GM21381 (cell line): ENCODE measurements around the gene MYLIP.
A peak's percentile ranks its signal among the peaks of the same experiment; 100 is the strongest.

ENCODE experiments used
- ATAC-seq: cut with Tn5 transposase; IDR thresholded peaks from one replicate; pipeline ENCODE4 v1.9.1; 2021; ENCODE audit warnings: mild to moderate bottlenecking, moderate library complexity; ENCODE audit not compliant: unreplicated experiment

MYLIP gene

DNA sequence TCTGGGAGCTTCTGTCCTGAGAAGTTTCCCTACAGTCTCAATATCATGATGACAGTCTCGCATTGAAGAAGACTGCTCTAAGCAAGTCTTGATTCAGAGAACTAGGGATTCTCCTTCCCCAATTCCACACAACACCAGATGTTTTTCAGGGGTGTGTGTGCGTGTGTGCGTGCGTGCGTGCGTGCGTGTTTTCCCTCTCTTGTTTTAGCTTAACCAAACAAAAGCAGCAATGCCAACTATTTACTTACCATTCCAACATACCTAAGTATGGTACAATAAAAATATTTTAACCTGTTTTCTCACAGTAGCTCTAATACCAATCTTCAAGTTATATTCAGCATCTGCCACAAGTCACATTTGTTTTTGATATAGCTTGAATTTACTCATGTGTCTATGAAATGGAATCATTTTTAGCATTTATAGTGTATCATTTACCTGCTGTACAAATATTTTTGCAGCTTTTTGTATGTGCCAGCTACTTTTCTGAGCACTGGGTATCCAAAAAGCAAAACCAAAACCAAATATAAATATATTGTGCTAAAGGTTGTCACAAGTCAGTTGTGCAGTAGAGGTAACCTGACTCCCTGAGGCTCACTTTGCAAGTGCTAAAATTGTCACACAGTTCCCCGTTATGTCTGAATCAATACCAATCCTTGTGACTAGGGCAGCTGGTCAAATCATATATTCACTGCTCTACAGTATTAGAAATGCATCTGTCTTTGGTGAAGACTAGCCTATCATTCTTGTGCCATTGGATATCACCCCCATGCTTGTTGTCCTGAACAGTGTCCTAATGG is 21.7 kb upstream of the MYLIP start:
- ATAC-seq: no peak

DNA sequence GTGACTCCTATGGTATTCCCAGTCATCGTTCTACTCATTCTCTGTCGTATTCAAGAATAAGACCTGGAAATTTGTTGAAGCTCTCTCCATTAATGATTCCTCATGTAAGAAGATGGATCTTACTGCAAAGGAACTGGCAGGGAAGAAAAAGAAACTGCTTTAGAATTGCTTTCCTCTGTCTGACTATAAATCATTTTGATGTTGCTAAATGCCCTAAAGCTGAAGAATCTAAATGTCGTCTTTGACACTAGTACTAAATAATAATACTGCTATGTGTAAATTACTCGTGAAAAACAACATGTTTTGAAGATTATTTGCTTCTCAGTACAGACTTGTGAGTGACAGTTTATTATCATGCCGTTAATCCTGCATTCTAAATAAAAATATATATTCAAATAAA is 20.5 kb upstream of the MYLIP start:
- no peak for ATAC-seq

DNA sequence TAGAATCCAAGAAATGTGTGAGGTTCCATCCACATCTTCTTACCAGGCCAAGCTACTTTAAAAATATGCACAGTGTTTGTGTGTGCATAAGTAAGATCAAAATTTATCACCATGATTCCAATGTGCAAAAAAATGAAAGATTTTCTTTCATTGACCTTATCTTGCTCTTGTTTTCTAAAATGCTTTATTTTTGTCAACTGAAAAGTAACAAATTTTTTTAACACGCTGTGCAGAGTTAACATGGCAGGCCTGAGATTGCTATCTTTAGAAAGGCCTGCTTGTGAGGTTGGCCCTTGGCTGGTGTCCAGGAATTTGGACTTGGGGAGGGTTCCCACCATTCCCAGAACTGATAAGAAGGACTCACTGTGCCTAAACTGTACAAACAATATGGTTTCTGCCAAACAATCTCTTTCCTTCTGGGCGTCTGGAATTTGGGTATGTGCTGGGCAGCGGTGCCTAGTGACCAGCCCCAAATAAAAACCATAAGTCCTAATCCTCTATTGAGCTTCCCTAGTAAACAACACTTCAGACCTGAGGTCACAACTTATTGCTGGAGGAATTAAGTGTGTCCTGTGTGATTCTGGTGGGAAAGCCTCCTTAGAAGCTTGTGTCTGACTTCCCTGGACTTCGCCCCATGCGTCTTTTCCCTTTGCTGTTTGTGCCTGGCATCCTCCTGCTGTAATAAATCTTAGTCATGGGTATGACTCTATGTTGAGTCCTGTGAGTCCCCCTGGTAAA is 19.8 kb upstream of the MYLIP start:
- ATAC-seq: no peak

DNA sequence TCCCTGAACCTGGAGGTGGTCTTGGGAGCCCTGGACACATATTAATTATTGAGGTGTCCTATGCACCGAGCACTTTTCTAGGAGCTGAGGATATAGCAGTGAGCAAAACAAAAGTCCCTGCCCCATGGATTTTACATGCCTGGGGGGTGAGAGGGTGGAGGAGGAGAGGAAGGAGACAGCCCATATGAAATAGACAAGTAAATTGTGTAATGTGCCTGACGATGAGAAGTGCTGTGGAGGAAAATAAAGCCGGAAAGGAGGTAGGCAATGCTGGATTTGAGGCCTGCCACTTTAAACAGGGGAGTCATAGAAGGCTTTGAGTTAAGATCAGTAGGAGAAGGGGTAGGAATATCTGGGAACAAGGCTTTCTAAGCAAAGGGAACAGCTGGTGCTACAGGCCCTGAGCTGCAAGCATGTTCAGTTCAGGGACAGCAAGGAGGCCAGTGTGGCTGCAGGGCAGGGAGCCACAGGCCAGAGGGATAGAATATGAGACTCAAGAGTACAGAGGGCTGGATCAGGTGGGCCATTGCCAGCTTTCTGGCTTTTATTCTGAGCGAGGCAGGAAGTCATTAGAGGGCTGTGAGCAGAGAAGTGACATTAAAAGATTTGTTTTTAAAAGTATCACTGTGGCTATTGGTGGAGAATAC is 19.1 kb upstream of the MYLIP start:
- ATAC-seq: no peak

DNA sequence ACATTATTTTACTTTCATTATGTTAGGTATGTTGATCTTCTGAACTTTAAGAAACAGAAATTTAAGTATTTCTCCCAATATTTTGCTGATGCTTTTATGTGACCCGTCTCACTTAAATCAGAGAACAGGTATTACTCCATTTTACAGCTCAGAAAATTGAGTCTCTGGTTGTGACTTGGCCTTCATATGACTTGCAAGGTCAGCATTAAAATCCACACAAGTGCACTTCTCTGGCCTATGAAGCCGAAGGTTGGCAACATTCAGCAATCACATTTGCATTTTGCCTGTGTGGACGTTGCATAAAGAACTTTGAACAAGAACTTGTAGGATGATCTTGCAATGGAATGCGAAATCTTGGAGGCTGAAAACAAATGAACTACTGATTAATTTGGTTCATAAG is 10.1 kb upstream of the MYLIP start:
- ATAC-seq: no peak

DNA sequence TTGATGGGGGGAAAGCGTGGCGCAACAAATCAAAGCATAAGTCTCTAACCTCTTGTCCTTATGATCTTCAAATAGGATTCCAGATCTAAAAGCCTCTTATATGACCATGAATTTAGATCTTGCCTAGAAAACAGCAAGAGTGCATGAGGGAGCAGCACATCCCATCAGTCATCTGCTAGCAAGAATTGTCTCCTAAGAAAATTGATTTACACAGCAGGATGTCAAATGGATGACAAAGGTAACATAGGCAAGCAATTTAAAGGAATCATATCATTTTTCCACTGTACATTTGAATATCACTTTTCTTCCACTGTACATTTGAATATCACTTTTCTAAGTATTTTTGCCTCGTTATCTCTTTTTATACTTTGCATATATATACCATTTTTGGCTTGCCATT is 7.5 kb upstream of the MYLIP start:
- no peak for ATAC-seq

DNA sequence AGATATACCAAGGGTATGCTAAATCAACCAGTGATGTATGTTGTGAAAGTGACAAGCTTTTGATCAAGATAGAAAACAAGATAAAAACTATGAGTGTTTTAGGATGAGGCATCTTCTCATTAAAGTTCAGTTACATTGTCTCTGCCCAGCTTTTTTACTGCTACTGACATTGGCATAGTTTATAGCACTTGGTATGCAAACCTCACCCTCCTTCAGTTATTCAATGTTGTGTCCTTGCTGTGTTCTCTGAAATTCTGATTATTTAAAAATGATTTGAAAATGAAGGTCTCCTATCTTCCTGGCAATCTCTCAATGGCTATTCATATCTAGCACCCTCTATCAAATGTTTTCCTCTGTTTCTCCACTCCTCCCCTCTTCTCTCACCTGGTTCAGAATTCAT is 6.7 kb upstream of the MYLIP start:
- ATAC-seq: no peak

DNA sequence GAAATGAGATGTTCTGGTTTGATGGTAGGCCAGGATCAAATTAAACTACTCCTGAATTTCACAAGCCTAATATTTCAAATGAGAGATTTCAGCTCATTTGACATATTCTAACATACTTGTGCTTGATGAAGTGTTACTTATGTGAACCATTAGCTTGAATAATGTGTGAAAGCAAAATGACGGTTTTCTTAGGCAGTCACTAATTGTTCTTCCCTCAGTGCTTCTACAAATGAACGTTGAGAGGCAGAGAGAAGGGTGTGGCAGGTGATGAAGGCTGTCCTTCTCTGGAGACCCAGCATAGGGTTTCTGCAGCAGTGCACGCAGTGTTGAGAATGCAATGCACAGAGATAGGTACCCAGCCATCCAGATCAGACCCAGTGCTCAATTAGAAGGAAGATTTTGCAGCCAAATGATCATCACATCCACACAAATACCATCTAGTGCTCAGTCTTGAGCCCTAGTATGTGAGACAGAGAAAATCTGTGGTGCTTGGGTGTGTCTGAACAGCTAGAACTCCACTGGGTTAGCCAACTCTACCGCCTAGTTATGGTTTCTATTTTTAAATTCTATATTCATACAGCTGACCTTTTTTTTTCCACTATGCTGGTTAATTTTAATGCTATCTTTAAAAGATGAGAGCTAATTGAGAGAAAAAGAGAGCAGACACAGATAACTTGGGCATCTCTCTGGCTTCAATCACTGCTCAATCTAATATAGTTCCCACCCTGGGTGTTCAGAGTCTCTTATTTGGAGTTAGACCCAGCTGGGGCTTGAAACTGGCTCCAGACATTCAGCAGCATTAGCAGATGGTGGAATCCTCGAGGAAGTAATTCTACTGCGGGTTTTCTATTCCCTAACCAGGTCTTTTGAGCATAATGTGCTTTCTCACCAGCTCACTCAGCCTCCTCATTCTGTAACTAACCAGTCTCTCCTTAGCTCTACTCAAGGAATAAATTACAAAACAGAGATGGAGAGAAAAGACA is 4.4 kb upstream of the MYLIP start:
- ATAC-seq: no peak

DNA sequence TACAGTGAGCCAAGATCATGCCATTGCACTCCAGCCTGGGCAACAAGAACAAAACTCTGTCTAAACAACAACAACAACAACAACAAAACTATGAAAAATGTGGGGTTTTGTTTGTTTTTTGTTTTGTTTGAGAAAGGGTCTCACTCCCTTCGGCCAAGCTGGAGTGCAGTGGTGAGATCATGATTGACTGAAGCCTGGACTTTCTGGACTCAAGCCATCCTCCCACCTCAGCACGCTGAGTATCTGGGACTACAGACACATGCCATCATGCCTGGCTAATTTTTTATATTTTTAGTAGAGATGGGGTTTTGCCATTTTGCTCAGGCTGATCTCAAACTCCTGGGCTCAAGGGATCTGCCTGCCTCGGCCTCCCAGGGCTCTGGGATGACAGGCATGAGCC is 2.8 kb upstream of the MYLIP start:
- no peak for ATAC-seq

DNA sequence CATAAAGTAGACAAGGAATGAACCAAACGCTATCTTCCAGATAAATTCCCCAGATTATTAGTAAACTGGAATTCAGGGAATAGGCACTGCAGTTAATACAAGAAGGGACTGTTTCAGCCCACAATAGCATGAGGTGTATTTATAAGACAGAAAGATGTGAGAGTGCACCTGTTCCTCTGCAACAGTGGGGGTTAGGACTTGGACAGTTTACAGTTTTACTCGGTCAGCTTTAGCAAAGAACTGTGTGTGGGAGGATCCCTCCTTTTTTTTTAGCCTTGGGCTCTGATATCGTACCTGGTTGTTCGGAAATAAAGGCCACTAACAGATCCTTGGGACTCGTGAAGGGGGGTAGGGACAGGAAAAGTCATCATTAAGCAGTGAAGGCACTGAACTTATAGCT is 2.0 kb upstream of the MYLIP start:
- no peak for ATAC-seq

DNA sequence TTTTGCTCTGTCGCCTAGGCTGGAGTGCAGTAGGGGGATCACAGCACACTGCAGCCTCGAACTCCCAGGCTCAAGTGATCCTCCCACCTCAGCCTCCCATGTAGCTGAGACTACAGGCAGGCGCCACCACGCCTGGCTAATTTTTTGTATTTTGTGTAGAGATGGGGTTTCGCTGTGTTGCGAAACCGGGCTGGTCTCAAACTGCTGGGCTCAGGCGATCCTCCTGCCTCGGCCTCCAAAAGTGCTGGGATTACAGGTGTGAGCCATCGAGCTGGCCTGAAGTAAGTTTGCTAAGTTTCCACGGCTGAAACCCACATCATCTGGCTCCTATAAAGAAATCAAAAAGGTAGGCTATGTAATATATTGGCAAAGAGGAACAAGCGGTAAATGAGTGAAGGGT is 1.4 kb upstream of the MYLIP start:
- ATAC-seq: no peak

DNA sequence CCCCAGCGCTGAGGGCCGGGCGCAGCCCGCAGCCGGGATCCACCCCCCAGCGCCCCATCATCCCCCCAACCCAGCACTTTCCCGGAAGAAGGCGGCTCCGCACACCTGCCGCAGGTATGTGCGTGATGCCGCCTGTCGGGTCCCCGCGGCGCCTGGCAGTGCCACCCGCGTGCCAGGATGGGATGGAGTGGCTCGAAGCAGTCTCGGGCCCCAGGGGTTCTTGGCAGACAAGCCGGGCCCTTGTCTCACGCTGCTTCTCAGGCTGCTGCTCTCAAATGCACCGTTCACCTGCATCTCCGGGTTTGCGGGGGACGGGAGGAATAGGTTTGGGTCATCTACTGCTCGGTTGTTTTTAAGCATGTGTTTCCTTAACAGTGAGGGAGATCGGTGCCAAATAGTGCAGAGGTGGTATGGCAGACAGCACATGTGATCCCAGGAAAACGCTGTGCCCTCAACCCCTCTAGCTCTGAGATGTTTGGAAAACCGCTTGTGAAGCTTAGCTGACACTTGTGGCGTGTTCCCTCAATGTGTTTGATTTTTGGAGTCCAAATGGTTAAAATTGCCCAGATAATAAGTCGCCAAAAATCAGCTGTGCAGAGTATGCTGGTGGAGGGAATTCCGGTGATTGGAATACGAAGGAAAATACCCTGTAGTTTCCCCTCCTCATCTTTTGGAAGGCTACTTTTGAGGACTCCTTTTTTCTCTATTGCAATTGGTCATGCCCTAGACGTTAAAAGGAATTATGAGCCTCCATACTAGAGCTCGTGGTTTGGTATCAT is 926 bp downstream of the MYLIP start:
- ATAC-seq: peak; percentile 6

DNA sequence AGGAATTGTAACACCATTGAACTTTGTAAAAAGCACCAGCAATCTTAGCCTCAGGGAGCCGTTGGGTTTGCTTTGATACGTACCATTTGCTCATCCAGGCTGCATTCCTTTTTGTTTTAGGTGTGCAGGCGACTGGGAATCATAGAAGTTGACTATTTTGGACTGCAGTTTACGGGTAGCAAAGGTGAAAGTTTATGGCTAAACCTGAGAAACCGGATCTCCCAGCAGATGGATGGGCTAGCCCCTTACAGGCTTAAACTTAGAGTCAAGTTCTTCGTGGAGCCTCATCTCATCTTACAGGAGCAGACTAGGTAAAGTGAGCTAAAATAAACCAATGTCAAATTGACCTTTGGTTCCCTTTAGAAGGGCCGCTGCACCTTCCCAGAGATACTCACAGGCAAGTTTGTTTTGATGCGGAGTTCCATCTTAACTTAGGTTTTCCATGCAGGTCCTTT is 1.6 kb downstream of the MYLIP start:
- ATAC-seq: no peak

DNA sequence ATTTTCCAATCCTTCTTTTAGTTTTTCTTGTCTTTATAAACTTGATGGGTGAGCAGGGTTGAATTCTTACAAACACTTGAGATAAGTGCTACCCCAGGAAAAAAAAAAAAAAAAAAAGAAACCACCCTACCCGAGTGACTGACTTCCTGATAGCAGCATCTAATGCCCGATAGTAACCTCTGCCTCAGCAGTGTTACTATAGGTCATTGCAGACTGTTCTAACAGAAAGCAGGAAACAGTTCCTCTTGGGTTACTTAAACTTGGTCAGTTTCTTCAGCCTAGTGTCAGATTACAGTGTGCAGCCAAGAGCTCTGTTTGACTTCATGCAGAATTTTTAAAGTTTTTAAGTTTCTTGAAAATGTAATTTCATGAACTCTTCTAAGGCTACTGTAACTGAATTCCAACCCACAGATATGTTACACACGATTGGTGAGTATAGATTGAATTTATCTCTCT is 2.1 kb downstream of the MYLIP start:
- peak; percentile 54 for ATAC-seq

DNA sequence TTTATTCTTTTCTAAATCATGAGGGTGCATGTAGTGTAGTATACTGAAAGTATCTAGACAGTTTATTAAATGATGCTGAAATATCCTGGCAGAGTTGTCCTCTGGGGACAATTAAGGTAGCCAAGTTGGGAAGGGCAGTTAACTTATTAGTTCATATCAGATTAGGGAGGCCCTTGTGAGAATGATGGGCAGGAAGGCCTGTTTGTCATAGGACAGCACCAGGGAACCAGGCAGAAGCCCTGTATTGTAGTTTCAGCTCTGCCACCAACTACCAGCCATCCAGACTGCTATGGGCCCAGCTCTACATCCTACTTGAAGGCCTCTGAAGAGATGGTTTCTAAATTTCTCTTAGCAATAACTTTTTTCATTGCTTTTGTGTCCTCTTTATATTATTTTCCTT is 4.0 kb downstream of the MYLIP start:
- ATAC-seq: no peak

DNA sequence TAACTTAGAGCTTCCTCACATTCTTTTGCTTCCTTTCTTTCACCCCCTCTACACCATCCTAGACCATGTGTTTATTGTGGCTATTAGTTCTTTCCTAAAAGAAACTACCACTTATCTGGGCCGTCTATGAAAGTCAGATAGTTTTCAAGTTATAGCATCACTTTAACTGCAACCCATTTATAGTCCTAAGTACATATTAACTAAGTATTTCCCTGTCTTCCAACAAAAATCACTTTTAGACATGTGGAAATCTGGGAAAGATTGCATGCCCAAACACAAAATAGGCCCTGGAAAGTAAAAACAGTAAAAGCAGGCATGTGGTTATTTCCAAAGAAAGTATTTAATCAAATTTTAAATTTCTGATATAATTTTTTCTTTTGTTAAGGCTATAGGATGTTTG is 5.5 kb downstream of the MYLIP start:
- no peak for ATAC-seq

DNA sequence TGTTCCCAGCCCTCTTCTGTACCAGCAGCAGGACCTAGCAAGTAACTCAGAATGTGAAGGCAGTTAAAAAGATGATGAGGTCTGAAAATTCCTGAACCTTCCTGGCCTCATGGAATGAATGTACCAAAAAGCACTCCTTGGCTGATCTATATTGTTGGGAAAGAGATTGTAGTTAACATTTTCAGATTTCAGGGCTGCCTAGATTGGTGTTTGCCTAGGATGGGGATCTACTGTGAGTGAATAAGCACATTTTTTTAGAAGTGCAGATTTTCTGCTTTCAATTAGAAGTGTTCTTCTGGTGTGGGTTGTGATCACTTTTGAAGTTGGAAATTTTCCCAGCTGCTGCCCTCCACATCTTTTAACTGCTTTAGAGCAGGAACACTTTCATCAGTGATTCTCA is 6.2 kb downstream of the MYLIP start:
- no peak for ATAC-seq

DNA sequence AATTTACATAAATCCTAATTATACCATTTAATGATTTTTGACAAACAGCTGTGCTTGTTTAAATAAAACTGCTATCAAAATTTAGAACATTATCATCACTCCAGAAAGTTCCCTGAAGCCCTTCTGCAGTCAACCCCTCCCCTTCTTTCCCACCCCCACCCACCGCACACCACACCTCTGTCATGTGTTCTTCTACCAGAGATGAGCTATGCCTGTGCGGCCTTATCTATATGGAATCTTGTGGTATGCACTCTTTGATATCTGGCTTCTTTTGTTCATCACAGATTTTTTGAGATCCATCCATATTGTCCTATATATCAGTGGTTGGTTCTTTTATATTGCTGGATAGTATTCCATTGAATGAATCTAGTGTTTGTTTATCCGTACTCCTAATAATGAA is 7.2 kb downstream of the MYLIP start:
- ATAC-seq: no peak

DNA sequence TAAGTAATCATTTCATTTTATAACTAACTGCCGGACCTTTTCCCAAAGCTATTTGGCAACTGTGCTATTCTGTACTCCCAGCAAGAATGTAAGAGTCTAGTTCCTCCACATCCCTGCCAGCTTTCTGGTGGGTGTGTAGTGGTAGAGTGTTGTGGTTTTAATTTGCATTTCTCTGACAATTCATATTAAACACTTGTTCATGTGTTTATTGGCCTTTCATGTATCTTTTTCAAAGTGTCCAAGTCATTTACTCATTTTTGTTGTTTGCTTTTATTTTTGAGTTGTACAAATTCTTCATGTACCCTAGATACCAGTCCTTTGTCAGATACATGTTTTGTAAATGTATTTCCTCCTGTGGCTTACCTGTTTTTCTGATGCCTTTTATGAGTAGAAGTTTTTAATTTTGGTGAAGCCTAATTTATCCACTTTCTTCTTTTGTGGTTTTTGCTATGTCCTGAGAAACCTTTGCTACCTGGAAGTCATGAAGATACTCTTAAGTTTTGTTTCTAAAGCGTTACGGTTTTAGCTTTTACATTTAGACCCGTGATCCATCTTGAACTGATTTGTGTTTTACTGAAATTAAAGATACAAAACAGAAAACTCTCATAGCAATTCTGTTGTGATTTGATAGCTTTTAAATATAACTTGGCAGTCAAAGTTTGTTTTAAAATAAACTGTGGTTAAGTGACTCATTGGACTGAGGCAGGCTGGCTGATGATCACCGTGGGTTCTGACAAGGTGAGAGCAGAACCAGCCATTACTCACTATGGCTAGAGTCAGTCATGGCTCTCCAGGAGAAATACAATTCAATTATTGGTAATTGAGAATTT is 8.0 kb downstream of the MYLIP start:
- ATAC-seq: no peak
